Keratinocyte (primary cell): ENCODE results near the gene MYT1. TPM values are rescaled to one million over a fixed set of nuclear protein-coding genes. Genes with fewer than 3 reads are reported as not detected.

Source experiments
- DNase-seq: peaks from one replicate; pipeline ENCODE4 v3.0.0-alpha.2; 2011; ENCODE audit warnings: low read depth, missing footprints, low spot score
- FAIRE-seq: peaks from 2 replicates; lab custom pipeline; 2011; peaks lifted over from hg19 to GRCh38; lab: Jason Lieb, UNC
- H2AFZ ChIP-seq: 2 replicates; pipeline ENCODE4 v1.6.0; 2012; ENCODE audit warnings: low read length, control low read depth, inconsistent platforms; ENCODE audit not compliant: control insufficient read depth
- H3K27ac ChIP-seq: 2 replicates; pipeline ENCODE4 v1.5.1; 2011; ENCODE audit warnings: low read length; ENCODE audit not compliant: control insufficient read depth, insufficient read depth
- H3K27me3 ChIP-seq: 3 replicates; pipeline ENCODE4 v1.6.0; 2011; ENCODE audit warnings: low read length; ENCODE audit not compliant: control insufficient read depth, insufficient read depth; ENCODE audit errors: extremely low read depth
- H3K36me3 ChIP-seq, 2 experiments: 2 replicates in 1 of 2; 3 replicates in 1 of 2; pipeline ENCODE4 v1.5.1; 2011; ENCODE audit warnings: low read length in 2 of 2, mild to moderate bottlenecking in 1 of 2; ENCODE audit not compliant: control insufficient read depth in 2 of 2, insufficient read depth in 2 of 2; ENCODE audit errors: extremely low read depth in 1 of 2
- H3K4me1 ChIP-seq: 3 replicates; pipeline ENCODE4 v1.5.1; 2011; ENCODE audit warnings: low read length; ENCODE audit not compliant: control insufficient read depth, insufficient read depth; ENCODE audit errors: extremely low read depth
- H3K4me2 ChIP-seq: 3 replicates; pipeline ENCODE4 v1.6.0; 2011; ENCODE audit warnings: low read depth, low read length; ENCODE audit not compliant: control insufficient read depth, insufficient read depth; ENCODE audit errors: extremely low read depth
- H3K4me3 ChIP-seq, 3 experiments: fragments of 200-600 bp in 1 of 3; sonication (generic) in 1 of 3; 2 replicates in 2 of 3; 3 replicates in 1 of 3; pipeline ENCODE4 v1.5.1; 2011 to 2016; ENCODE audit warnings: low read length in 3 of 3, mild to moderate bottlenecking in 3 of 3, control low read depth in 2 of 3, inconsistent platforms in 1 of 3, low read depth in 1 of 3, mixed read lengths in 1 of 3, mixed run types in 1 of 3, moderate library complexity in 1 of 3; ENCODE audit not compliant: control insufficient read depth in 2 of 3, insufficient read depth in 2 of 3; ENCODE audit errors: extremely low read depth in 1 of 3
- H3K79me2 ChIP-seq: 2 replicates; pipeline ENCODE4 v1.6.0; 2012; ENCODE audit warnings: low read length; ENCODE audit not compliant: control insufficient read depth, insufficient read depth
- H3K9ac ChIP-seq: 3 replicates; pipeline ENCODE4 v1.6.0; 2011; ENCODE audit warnings: low read length; ENCODE audit not compliant: control insufficient read depth, insufficient read depth; ENCODE audit errors: extremely low read depth
- H3K9me1 ChIP-seq: 3 replicates; pipeline ENCODE4 v1.6.0; 2011; ENCODE audit warnings: low read length; ENCODE audit not compliant: control insufficient read depth, insufficient read depth; ENCODE audit errors: extremely low read depth
- H3K9me3 ChIP-seq: 2 replicates; pipeline ENCODE4 v1.5.1; 2012; ENCODE audit warnings: low read depth, low read length; ENCODE audit not compliant: control insufficient read depth
- H4K20me1 ChIP-seq: 3 replicates; pipeline ENCODE4 v1.6.0; 2011; ENCODE audit warnings: low read length; ENCODE audit not compliant: control insufficient read depth, insufficient read depth; ENCODE audit errors: extremely low read depth
- CTCF ChIP-seq, 3 experiments: IDR thresholded peaks in 1 of 3; conservative IDR thresholded peaks in 1 of 3; optimal IDR thresholded peaks in 1 of 3; 2 replicates in 2 of 3; 3 replicates in 1 of 3; pipeline versions ENCODE3 to v1.5.1; 2011; ENCODE audit warnings: low read length in 3 of 3, mild to moderate bottlenecking in 3 of 3, moderate library complexity in 2 of 3, control low read depth in 1 of 3, inconsistent platforms in 1 of 3; ENCODE audit not compliant: insufficient read depth in 2 of 3; ENCODE audit errors: extremely low read depth in 1 of 3
- EZH2 ChIP-seq: IDR thresholded peaks from one replicate; pipeline ENCODE4 v1.6.1; 2012; ENCODE audit warnings: inconsistent platforms, mild to moderate bottlenecking, low read length, moderate library complexity
- dilution Hi-C: fragments of 300-500 bp; cut with MboI; formaldehyde crosslinking; loops from one replicate; pipeline ENCODE4 v1.7.0; 2020; ENCODE audit warnings: low sequenced_read_pairs; ENCODE audit not compliant: extremely low pct_ligation_motif_present
- polyA plus RNA-seq, 5 experiments: library from polyadenylated mRNA; depleted of rRNA in 3 of 5; stranded (reverse) in 3 of 5; stranded (forward) in 1 of 5; unstranded in 1 of 5; fragments of >200 nt; gene quantifications; 1 replicate in 1 of 5; 2 replicates in 3 of 5; 3 replicates in 1 of 5; pipeline versions ENCODE4 v1.2.1 to v1.2.3, GENCODE V29; 2011 to 2012; ENCODE audit warnings: missing spikeins in 2 of 5, low read depth in 1 of 5, low replicate concordance in 1 of 5

Gene MYT1
- polyA plus RNA-seq, 1 donor (not counting 4 experiments of a cell fraction or from before 2014, with no cell fraction given) = not detected

- peaks cover 6% of the 10 kb centered on the region for H3K9me3 ChIP-seq
- H3K9ac ChIP-seq = no peak overlapping the region
- no peaks in the 10 kb centered on the region for H3K79me2 ChIP-seq
- TF ChIP-seq EZH2 = no peak
- no peak for TF ChIP-seq CTCF (optimal IDR thresholded peaks at IDR 0.05 in 1 of 3, IDR thresholded peaks at IDR 0.05 in 1 of 3, conservative IDR thresholded peaks at IDR 0.05 in 1 of 3; ENCODE audit: extremely low read depth in 1 of 3, insufficient read depth in 2 of 3, low read length in 3 of 3)
- no peaks in the 10 kb centered on the region for H4K20me1 ChIP-seq
- peak; percentile 55 for FAIRE-seq
- H3K4me2 ChIP-seq = peak overlapping the region; percentile 44
- peaks cover 13% of the 10 kb centered on the region for H3K4me1 ChIP-seq
- H3K9me1 ChIP-seq = no peaks in the 10 kb centered on the region
- no peaks in the 10 kb centered on the region for H3K27me3 ChIP-seq
- H3K4me3 ChIP-seq = no peak overlapping the region
- no peak overlapping the region for H3K27ac ChIP-seq
- DNase-seq = peak; percentile 28
- dilution Hi-C loops = no loop called here
- H3K36me3 ChIP-seq = no peaks in the 10 kb centered on the region
- peak overlapping the region; percentile 29 for H2AFZ ChIP-seq
Measured at GRCh38 chr20:64151633-64152530, 12.4 kb upstream of the MYT1 start.

- dilution Hi-C loops = no loop called here
Measured at GRCh38 chr20:64152906-64153305, 11.3 kb upstream of the MYT1 start.

More at GRCh38 chr20:64152906-64153305, 11.3 kb upstream of the MYT1 start:
- Histone ChIP-seq H3K4me2 (no peak overlapping the region), H3K9me1 (no peaks in the 10 kb centered on the region), H3K9me3 (peaks cover 6% of the 10 kb centered on the region), H3K27me3 (no peaks in the 10 kb centered on the region), H3K9ac (no peak overlapping the region), H2AFZ (no peak overlapping the region), H3K27ac (no peak overlapping the region), H3K4me3 (no peak overlapping the region), H3K79me2 (no peaks in the 10 kb centered on the region), H3K4me1 (peaks cover 13% of the 10 kb centered on the region), H3K36me3 (no peaks in the 10 kb centered on the region), H4K20me1 (no peaks in the 10 kb centered on the region)
- DNase-seq (no peak), FAIRE-seq (no peak)
- TF ChIP-seq CTCF (optimal IDR thresholded peaks at IDR 0.05 in 1 of 3, IDR thresholded peaks at IDR 0.05 in 1 of 3, conservative IDR thresholded peaks at IDR 0.05 in 1 of 3; ENCODE audit: extremely low read depth in 1 of 3, insufficient read depth in 2 of 3, low read length in 3 of 3) = no peak
- no peak for TF ChIP-seq EZH2
